NB4 (cell line): ENCODE data around the gene ATG13.

Experiments
- CTCF ChIP-seq: IDR thresholded peaks from one replicate; pipeline ENCODE4 v1.5.1; 2012; ENCODE audit warnings: low read depth, low read length
- POLR2A ChIP-seq: IDR thresholded peaks from 2 replicates; pipeline ENCODE4 v1.6.1; 2011; ENCODE audit warnings: mild to moderate bottlenecking; ENCODE audit not compliant: insufficient read length; ENCODE audit errors: extremely low read depth
- TF ChIP-seq, protein P1 (sequence below): IDR thresholded peaks from 2 replicates; pipeline ENCODE4 v1.6.1; 2011; ENCODE audit warnings: low read depth, low read length

DNA sequence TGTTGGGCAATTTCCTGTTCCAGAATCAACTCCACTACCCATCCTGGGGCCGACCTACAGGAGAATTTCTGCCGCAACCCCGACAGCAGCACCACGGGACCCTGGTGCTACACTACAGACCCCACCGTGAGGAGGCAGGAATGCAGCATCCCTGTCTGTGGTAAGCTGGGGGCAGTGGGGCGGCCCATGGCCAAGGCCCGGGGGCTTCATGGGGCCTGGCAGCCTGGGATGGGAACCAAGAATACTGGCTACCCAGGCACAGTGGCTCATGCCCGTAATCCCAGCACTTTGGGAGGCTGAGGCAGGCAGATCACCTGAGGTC, 106.0 kb downstream of the ATG13 start:
- TF ChIP-seq POLR2A (no peak), CTCF (no peak)
- TF ChIP-seq, protein P1, sequence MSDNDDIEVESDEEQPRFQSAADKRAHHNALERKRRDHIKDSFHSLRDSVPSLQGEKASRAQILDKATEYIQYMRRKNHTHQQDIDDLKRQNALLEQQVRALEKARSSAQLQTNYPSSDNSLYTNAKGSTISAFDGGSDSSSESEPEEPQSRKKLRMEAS, result no peak
